ENCODE results near the gene PNKP.
"Not testable (repeated sequence)": the region's sequence is repeated elsewhere in the genome, so short reads cannot be mapped to it uniquely, and the experiment has no call there.

Gene PNKP

DNA sequence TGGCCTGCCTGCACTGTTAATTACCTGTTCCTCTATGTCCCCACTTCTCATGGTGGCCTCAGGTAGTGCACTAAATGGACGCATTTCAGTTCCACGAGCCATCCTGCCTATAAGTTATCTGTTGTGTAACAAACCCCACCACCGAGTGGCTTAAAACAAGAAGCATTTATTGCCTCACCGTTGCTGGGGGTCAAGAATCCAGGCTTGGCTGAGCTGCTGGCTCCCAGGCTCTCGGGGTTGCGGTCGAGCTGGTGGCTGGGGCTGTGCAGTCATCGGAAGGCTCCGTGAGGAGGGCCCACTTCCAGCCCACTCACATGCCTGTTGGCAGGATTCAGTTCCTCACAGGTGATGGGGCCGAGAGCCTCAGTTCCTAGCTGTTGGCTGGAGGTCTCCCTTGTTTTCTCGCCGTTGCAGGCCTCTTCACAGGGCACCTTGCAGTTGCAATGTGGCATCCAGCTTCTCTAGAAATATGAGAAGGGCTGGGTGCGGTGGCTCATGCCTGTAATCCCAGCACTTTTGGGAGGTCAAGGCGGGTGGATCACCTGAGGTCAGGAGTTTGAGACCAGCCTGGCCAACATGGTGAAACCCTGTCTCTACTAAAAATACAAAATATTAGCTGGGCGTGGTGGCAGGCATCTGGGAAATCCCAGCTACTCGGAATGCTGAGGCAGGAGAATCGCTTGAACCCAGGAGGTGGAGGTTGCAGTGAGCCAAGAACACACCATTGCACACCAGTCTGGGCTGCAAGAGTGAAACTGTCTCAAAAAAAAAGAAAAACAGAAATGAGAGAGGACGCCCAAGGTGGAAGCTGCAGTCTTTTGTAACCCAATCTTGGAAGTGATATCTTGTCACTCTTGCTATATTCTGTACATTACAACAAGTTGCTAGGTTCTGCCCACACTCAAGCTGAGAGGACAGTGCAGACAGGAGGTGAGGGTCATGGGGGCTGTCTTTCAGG, 23.0 kb downstream of the PNKP start:
- no peak for DNase-seq

DNA sequence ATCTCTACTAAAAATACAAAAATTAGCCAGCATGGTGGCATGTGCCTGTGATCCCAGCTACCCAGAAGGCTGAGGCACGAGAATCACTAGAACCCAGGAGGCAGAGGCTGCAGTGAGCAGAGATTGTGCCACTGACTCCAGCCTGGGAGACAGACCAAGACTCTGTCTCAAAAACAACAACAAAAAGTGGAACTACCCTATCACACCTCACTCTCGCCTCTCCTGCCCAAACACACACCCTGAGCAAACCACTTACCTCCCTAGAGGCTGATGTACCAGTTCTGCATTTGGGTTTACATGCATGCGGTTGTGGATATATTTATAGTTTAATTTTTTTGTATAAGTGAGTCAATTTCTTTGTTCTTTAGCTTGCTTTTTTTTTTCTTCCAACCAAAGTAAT, 24.1 kb downstream of the PNKP start:
- DNase-seq, result no peak

DNA sequence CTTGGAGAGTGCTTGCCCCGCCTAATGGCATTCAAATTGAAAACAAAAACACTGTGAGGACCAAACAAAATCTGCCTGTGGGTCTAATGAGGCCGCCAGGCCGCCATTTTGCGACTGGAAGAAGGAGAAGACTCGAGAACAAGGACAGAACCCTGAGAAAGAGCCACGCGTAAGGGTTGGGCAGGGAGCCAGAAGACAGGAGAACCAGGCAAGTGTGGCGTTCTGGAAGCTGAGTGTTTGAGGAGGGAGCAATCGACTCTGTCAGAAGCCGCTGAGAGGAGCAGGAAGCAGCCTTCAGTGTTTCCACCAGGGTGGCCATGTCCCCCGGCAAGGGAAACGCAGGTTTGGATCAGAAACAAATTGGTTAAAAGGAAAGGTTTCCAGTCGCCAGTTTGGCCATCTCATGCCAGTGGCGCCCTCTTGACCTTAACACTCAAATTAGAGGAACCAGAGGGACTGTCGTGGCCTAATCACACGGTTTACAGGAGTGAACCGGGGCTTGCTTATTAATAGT, 26.6 kb downstream of the PNKP start:
- no peak for DNase-seq

DNA sequence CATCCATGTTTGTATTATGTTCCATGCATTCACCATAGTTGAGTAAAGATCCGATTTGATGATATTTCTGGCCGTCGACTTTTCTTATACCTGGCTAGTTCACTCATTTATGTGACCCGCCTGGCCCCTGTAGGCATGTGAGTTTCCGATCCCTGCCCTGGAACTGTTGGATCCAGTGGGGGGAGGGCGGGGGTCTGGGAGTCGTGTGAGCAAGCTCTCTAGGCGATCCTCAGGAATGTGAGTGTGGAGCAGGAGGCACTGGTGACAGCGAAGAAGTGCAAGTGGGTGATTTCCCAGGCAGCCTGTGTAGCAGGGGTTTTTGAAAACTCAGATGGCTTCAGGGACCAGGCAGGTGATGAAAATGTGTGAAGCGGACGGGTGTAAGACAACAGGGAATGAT, 27.1 kb downstream of the PNKP start:
- no peak for DNase-seq

DNA sequence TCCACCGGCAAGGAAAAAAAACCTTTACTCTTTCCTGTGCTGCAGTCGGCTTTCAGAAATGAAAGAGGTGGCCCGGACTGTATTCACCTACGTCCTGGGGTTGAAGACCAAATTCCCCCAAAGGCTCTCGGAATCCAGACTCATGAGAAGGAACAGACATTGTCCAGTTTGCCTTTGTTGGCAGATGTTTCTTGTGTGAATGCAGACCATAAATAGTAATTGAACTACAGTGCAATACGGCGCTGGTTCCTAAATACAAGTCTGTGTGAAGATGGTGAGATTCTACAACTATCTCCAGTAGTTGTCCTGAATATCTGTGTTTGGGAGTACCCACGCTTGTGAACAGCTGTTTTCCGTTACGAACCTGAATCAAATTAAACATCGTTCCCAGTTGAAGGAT, 27.7 kb downstream of the PNKP start:
- no peak for DNase-seq

DNA sequence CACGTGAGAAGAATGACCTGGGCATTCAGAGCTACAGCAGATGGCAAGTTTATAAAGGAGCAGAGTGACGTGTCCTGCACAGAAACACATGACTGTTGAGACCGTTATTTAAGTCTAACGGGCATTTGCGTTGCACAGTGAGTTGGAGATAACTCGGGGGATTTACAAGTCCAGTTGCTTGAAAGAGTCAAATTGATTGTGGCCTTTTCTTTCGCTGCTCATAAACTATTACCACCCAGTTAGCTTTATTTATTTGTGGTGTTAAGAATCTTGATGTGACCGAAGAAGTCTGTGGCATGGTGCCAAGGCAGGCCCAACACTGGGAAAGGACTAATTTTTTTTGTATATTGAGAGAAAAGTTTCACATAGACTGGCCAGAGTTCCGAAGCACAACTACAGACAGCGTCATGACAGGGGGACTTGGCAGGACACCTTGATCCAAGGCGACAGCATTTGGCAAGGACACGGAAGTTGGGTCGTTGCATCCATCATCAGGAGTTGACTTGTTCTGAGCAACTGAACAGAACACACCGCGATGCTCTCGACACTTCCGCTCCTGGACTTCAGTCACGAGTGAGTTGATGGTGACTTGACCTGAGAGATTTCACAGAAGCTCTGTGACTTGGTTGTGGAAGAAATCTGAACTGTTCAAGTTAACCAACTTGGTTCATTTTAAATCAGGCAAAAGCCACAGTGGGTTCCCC, 28.3 kb downstream of the PNKP start:
- no peak for DNase-seq

DNA sequence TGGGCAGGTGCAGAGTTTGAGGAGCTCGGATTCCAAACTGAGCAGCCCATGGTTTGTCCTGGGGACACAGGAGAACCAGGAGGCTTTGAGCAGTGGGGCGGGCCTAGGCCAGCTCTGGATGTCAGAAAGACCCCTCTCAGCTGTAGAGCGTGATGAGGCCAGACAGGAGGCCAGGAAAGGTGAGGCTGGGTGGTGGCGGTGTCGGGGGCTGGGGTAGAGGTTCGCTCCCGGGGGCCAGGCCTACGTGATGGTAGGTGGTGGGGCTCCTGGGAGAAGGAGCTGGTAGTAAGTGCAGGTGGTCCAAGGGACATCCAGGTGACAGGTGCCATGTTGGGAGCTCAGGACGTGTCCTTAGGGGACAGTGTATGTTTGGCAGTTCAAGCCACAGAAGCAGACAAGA, 30.0 kb downstream of the PNKP start:
- DNase-seq, result no peak

DNA sequence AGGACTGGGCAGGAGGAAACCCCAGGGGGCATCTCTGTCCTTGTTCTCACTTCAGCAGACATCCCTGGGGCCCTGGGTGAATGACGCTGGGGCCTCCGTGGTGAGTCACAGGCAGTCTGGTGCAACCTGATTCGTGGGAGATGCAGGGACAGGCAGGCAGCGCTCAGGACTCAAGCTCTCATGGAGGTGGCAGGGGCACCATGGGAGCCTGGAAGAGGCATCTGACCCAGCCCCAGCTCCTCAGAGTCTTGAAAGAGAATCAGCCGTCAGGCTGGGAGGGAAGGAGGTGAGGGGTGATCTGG, 30.4 kb downstream of the PNKP start:
- DNase-seq, result no peak

DNA sequence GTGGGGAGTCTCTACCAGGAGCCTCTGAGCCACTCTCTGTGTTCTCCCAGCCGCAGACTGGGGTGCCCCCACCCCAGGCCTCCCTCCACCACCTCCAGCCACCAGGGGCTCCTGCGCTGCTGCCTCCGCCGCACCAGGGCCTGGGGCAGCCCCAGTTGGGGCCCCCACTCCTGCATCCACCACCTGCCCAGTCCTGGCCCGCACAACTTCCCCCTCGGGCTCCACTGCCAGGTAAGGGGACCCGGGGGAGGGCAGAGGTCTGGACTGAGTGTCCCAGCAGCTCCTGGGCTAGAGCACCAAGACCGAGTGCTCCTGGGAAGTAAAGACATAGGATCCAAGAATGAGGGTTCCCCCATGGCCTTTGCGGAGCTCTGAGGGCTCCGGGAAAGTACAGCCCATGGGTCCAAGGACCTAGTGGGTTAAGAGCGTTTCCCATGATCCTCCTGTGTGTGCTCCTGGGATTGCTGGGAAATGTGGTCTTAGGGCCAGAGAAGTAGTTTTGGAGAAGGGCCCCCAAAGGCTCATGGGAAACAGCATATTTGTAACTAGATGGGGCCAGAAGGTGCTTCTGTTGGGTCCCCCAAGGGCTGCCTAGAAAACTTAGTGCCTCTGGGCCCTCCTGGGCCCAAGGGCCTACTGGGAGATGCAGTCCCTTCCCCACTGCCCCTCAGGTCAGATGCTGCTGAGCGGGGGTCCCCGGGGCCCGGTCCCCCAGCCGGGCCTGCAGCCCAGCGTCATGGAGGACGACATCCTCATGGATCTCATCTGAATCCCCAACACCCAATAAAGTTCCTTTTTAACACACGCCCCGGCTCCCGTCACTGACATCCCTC, 31.0 kb downstream of the PNKP start:
- DNase-seq, result no peak

DNA sequence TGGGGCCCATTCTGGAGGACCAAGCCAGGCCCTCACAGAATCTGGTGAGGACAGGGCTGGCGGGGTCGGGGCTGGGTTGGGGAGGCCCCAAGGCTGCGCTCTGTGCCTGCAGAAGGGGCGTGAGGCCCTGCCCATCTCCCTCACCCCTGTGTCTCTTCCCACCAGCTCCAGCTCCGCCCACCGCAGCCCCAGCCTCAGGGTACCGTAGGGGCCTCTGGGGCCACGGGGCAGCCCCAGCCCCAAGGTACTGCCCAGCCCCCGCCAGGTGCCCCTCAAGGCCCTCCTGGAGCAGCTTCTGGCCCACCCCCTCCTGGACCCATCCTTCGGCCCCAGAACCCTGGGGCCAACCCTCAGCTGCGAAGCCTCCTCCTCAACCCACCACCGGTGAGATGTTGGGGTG, 31.8 kb downstream of the PNKP start:
- no peak for DNase-seq

DNA sequence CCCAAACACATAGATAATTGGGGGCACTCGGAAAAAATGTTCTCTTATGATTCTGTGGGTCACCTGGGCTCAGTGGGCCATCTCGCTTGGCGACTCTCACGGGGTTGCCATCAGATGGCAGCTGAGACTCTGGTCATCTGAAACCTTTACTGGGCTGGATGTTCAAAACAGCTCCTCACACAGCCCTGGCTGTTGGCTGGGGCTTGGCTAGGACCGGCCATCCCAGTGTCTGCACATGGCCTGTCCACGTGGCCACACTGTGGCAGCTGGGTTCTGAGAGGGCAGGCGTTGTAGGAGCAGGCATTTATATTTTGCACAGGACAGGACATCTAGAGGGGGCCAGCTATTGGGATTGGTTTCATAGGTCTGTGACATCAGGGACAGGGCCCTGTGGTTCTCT, 33.8 kb downstream of the PNKP start:
- DNase-seq, result no peak

DNA sequence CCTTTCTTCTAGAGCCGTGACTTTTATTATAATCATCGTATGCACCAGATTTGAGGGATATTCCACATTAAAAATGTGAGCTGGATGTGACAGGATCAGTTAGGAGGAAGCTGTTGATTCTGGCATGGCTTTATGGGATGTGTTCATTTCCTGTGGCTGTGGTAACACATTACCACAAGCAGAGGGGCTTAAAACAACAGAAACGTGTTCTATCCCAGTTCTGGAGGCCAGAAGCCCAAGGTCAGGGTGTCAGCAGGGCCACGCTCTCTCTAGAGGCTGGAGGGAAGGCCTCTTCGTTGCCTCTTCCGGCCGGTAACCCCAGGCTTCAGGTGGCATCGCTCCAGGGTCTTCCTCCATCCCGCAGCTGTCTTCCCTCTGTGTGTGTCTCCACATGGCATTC, 34.8 kb downstream of the PNKP start:
- no peak for DNase-seq

DNA sequence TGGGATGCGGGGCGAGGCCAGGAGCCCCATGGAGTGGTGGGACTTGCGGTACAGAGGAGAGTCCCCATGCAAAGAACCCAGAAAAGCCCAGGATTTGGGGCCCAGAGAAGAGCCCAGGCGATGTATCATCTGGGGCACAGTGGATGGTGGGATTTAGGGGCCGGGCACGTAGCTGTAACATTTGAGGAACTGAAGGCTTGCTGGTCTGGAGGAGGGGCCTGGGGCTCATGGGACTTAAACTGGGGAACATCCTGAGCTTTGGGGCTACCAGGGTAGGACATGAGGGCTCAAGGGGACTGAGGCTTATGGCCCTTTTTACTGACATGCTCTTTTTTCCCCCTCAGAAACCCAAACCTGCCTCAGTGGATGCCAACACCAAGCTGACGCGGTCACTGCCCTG, 35.8 kb downstream of the PNKP start:
- no peak for DNase-seq

DNA sequence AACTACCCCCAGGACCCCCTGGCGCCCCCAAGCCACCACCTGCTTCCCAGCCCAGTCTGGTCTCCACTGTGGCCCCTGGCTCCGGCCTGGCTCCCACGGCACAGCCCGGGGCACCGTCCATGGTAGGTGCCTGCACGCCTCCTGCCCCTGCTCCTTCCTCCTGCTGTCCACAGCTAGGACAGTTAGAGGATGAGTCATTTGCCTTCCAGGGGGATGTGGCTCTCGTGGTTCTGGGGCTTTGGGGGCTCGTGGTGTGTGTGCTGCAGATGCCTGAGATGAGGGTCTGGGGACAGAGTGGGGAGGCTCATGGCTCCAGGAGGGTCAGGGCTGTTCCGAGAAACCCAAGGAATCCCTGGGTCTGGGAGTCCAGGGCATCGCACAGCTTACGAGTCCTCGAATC, 36.6 kb downstream of the PNKP start:
- DNase-seq, result no peak

DNA sequence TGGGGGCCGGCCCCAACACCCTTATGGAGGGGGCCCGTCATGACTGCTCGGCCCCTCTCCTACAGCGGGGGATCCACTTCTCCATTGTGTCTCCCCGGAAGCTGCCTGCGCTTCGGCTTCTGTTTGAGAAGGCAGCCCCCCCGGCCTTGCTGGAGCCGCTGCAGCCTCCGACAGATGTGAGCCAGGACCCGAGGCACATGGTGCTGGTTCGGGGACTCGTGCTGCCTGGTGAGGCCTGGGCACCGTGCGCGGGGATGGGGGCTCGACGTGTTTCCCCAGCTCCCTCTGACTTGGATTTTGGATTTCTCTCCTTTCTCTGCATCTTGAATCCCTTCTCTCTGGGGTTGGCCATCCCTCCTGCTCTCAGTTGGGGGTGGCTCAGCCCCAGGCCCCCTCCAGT, 37.7 kb downstream of the PNKP start:
- no peak for DNase-seq

DNA sequence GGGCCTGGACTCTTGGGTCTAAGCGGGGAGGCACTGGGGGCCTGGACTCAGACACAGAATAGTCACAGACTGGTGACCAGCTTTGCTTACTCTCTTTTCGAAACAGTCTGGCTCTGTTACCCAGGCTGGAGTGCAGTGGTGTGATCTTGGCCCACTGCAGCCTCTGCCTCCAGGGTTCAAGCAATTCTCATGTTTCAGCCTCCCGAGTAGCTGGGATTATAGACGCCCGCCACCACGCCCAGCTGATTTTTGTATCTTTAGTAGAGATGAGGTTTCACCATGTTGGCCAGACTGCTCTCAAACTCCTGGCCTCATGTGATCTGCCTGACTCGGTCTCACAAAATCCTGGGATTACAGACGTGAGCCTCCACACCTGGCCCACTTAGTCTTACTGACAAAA, 38.2 kb downstream of the PNKP start:
- DNase-seq, result no peak

DNA sequence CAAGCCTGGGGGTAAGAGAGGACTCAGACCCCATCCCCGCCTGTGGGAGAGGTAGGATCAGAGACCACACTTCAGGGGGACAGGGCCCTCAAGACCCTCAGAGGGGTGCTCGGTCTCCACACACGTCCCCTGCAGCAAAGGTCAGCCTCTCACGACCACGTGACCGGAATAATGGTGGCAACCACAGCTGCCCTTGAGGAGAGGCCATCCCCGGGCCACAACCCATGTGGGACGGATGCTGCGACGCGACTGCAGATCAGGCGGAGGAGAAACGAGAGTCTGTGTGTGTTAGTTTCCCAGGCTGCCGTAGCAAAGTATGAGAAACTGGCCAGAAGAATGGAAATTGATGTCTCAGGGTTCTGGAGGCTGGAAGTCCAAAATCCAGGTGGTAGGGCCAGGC, 40.3 kb downstream of the PNKP start:
- no peak for DNase-seq

DNA sequence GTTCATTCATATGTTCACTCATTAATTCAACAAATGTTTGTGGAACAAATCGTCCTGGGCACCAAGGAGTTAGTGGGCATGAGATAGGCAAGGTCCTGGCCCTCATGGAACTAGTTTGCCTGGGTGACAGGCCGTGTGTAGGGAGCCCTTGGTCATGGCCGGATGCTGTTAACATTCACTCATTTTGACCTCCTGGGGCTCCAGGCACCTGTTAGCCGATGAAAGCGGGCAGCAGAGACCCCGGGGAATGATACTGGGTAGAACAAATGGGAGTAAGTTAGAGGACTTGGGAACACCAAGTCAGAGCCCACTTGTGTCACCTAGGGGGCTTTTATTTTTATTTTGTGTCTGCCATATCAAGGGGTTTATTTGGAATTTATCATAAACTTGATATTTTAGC, 42.7 kb downstream of the PNKP start:
- no peak for DNase-seq

DNA sequence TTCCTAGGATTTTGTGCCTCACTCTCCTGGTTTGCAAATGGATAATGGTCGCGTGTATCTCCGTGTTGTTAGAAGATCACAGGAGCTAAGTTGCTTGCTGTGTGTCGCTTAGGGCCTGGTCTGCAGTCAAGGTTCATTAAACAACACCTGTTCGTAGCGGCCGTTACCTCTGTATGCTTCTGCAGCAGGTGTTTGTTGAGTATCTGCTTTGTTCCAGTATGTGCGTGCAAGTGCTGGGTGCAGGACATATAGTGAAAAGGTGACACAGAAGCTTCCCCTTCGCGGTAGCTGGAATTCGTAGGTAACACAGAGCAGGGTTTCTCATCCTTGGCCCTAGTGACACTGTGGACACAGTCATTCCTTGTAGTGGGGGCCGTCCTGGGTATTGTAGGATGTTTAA, 43.9 kb downstream of the PNKP start:
- DNase-seq, result no peak

DNA sequence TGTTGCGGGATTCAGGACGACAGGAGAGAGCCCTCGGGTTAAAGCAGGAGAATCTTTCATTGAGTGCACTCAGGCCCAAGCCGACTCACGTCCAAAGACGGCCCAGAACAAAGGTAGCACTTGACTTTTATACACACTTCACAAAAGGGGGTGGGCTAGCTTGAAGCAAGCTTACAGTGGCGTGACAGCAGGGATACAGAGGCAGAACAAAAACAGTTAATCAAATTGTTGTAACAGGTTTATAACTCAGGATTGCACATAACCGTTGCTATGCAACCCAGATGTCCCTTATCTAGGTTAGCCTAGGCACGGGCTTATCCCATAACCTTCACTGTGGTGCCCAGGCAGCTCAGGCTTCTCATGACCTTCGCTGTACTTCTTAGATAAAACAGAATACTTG, 47.3 kb downstream of the PNKP start:
- DNase-seq, result no peak

DNA sequence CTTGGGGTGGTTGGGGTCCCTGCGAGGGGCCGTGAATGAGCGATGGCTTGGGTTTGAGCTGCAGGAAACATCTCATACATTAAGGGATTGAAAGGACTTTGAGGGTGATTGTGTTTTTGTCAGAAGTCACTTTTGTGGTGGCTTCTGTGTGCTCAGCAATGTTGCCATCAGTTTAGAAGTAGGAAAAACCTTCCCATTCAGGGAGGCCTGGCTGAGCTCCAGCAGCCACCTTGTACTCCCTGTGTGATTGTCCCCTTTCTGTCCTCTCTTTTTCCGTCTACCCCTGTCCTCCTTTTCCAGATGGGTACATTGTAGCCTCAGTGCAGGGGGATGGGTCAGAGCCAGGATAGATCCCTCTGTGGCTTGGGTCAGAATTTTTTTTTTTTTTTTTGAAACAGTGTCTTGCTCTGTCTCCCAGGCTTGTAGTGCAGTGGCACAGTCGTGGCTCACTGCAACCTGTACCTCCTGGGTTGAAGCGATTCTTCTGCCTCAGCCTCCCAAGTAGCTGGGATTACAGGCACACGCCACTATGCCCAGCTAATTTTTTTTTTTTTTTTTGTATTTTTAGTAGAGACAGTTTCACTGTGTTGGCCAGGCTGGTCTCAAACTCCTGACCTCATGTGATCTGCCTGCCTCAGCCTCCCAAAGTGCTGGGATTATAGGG, 47.8 kb downstream of the PNKP start:
- DNase-seq, result not testable (repeated sequence)

DNA sequence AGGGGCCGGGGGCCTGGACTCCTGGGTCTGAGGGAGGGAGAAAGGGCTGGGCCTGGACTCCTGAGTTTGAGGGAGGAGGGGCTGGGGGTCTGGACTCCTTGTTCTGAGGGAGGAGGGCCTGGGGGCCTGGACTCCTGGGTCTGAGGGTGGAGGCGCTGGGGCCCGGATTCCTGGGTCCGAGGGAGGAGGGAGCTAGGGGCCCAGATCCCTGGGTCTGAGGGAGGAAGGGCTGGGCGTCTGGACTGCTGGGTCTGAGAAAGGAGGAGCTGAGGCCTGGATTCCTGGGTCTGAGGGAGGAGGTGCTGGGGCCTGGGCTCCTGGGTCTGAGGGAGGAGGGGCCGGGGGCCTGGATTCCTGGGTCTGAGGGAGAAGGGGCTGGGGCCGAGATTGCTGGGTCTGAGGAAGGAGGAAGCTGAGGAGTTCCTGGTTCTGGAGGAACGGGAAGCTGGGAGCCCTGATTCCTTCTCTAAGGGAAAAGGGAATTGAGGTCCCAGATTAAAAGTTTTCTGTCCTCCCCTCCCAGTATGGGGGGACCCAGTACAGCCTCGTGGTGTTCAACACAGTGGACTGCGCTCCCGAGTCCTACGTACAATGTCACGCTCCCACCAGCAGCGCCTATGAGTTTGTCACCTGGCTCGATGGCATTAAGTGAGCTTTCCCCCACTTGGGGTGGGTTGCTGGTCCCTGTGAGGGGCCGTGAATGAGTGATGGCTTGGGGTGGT, 48.6 kb downstream of the PNKP start:
- no peak for DNase-seq
